Colon (tissue), 2 donors: ENCODE results near the gene TSR3.

ENCODE experiments used
- FAIRE-seq: peaks from 2 replicates; lab custom pipeline; 2012; peaks lifted over from hg19 to GRCh38; lab: Jason Lieb, UNC
- donor health status: control.
- donor health status: control.

Gene TSR3

DNA sequence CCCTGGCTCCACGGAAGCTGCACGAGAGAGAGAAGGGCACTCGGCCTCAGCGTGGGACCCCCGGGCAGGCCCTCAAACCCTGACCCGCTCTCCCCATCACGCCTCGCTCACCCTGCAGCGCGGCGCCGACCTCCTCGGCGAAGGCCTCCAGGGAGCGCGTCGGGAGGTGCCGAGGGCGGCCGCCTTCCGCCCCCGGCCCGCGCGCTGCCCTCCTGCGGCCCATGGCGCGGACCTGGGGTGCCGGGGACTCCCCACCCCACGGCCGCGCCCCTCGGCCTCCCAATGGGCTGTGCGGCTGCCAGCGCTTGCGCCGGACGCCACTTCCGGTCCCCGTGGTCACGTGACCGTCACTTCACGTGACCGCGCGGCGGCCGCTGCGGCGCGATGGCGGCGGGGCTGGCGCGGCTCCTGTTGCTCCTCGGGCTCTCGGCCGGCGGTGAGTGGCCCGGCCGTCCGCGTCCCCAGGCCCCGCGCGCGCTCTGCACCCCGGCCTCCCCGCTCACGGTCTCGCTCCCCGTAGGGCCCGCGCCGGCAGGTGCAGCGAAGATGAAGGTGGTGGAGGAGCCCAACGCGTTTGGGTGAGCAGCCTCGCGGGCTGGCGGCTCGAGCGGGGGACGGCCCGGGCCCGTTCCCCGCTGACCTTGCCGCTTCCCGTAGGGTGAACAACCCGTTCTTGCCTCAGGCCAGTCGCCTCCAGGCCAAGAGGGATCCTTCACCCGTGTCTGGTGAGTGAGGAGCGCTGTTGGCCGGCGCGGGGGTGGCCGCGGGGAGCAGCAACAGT, at the start of gene TSR3, which contains the start of gene GNPTG:
TSR3 (minus strand) TSS at position 297 of the 781 bp plus-strand sequence; CDS start at position 223, 74 bp downstream.
GNPTG (plus strand) TSS at position 350 of the 781 bp plus-strand sequence; CDS start at position 385, 35 bp downstream.
- FAIRE-seq, result no peak

DNA sequence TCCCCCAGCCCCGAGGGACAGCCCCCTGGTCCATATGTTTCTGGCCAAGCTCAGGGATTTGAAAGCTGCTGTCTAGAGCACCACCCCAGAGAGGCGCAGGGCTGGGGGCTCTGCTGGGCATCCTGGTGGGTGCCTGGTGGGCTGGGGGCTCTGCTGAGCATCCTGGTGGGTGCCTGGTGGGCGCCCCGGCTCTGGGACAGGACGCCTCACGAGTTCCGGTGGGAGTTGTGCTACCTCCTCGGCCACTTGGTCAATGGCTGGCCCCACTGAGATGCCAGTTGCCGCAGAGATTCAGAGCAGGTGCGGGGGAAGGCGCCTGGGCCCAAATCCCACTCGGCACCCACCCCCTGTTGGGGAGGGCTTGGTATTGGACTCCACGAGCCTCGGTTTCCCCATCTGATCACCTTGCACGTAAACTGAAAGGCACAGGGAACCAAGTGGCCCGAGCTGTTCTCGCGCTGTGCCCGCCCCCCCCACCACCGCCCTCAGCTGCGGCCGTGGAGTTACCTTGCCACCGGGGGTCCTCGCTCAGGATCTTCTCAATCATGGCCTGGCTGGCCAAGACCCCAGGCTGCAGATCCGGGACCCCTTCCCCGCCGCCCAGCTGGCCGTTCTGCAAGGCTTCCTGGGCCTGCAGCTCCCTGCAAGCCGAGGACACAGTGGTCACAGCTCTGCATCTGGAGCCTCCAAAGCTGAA, 49.5 kb upstream of the TSR3 start:
- no peak for FAIRE-seq

DNA sequence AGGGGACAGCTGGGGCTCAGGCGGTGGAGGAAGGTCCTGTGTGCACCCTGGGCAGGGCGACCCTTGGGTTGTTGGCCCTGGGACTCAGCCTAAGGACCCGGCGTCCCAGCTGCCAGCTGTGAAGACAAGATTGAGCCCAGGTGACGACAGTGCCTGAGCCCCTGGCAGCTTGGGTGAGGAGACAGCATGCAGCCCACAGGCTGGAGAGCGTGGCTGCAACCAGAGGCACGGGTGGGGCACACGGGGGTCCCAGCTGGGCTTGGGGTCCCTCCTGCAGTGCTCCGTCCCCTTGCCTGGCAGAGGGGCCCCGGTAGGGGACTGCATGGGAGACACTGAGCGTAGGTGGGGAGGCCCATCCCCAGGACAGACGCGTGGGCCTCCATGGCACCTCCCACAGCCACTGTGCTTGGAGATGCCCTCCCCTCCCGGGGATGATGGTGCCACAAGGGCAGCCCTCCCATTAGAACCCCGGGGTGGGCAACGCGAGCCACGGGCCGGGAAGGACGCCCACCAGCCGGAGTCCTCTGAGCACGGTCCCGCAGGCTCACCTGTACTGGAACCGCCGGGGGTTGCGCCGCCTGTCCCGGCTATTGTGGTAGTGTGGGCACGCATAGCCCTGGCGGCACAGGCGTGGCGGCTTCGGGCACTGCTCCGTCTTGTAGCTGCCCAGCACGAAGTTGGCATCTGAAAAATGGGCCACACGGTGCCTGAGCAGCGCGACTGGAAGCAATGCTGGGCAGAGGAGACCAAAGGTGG, 47.3 kb upstream of the TSR3 start:
- FAIRE-seq, result no peak

DNA sequence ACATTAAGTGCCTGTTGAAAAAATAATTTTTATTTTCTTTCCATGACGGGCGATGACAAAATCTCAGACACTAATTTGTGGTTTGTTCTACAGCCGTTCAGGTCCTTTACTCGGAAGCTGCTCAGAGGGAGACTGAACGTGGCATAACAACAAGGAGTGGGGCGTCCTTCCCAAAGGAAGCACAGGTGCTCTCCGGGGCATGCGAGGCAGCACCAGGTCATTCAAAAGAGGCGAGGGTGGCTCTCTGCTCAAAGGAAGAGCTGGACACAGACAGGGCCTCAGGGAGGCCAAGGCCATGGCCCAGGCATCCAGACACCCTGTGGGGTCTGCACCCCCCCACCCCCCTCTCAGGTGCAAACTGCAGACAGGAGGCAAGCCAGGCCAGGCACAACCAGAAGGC, 46.7 kb upstream of the TSR3 start:
- FAIRE-seq, result no peak

DNA sequence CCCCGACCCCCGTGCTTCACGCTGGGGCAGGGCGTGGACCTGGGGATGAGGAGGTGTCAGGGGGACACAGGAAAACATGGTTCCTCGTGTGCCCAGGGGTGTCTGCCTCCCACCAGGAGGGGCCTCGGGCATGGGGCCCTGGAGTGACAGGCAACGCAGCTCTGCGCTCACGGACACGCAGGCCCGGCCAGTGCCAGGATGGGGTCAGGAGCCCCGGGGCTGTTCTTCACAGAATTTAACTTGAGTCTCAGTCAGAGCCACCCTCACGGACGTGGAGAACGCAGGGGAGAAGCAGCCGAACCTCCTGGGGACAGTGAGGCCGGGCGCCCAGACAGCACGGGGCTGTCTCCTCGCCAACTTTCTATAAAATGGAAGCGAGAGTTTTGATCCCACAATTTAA, 46.1 kb upstream of the TSR3 start:
- no peak for FAIRE-seq

DNA sequence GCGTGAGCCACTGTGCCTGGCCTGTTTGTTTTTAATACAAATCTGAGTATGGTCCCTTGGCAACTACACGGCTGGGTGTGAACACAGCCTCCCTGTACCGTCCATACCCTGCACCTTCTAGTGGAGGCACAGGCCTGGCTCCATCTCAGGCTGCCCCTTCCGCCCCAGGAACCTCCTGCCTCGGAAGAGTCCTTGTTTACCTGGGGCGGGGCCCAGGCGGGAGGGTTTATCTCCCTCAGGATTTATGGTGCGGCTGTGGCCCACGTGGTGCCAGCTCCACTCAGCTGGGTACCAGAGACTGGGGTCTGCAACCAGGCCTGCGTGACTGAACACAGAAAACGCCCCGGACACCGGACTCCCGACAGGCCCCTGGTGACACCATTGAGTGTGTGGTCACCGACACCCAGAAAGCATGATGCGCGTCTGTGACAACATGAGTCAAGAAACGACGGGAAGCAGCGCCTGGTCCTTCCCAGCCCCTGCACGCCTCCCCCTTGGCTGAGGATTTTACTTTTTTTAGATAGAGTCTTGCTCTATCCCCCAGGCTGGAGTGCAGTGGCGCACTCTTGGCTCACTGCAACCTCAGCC, 43.9 kb upstream of the TSR3 start:
- FAIRE-seq, result no peak

DNA sequence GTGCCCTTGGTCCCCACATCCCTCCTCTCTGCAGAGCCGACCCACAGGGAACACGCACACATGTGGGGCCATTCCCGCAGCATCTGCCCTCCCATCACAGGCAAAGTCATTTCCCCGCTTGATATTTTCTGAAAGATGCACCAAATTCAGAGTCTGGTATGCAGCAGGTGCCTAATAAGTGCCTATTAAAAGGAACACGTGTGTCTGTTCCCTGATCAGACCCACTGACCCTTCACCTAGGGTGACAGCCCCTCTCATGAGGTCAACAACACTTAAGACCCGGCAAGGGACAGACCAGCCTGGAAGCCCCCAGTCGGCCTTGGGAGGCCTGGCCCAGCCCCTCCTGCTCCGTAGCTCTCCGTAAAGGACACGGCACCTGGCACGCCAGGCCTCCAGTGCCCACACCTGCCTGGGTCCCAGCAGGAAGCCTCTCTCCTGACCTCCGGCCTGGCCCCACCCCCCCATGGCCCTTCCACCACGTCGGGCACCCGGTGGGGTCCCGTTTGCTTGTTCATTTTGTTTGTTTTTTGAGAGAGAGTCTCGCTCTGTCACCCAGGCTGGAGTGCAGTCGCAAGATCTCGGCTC, 42.8 kb upstream of the TSR3 start:
- FAIRE-seq, result no peak

DNA sequence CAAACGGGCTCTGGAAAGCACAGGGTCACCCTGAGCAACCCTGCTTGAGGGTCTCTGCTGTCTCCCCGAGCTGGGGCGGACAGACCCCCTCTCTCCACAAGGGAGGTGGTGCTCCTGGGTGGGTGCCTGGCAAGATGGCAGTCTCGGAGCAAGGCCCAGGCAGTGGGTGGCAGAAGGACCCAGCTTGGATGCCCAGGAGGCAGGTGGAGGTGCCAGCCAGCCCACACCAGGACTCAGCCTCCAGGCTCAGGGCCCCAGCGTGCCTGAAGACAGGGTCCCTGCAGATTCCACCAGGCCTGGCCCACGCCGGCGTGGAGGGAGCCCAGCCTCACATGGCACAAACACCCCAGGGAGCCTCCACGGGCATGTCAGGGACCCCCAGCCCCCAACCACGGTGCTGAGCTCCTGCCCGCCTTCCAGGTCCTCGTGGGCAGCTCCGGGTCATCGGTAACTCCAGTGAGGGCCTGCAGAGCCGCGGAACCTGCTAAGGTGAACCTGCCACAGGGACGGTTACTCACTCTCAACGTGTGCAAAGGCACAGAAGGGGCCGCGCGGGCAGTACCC, 42.0 kb upstream of the TSR3 start:
- no peak for FAIRE-seq

DNA sequence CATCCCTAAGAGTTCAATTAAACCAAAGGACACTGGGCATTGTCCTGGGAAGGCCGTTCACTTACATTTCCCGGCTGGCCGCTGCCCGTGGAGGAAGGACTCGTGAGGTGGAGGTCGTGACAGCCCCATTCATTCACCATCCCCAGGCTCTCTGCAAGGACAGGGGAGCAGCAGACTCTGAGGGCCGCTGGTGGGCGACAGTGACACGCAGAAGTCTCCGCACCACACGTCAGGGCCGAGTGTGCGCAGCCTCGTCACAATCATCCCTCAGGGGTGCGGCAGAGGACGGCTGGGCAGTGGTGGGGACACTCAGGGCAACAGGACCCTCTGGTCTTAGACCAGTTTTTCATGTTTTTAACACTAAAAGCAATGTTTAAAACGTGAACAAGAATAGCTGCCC, 41.1 kb upstream of the TSR3 start:
- no peak for FAIRE-seq

DNA sequence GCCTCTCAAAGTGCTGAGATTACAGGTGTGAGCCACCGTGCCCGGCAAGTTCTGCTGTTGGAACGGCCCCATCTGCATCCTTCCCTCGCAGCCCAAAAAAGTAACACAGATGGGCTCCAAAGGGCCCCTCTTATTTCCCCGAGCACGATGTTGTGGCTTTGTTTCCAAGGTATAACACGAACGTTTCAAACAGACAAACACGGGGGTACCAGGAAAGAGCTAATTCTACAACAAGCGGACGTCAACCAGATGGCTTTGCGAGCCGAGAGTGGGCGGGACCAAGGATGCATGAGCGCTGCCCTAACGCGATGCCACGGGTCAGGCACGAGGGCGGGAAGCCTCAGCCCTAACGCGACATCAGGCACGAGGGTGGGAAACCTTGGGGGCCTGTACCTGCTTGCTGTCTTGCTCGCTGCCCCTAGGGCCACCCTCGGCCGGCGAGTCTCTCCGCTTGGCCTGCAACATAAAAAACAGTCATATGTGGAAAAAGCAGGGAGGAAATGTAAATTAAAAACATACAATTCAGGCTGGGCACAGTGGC, 38.6 kb upstream of the TSR3 start:
- FAIRE-seq, result no peak

DNA sequence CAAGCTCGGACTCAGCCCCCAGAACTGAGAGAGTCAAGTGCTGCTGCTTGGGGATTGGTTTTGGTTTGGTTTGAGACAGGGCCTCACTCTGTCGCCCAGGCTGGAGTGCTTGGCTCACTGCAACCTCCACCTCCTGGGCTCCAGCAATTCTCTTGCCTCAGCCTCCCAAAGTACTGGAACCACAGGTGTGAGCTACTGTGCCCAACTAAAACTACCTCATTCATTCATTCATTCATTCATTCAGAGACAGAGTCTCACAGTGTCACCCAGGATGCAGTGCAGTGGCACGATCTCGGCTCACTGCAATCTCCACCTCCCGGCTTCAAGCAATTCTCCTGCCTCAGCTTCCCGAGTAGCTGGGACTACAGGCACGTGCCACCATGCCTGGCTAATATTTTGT, 38.1 kb upstream of the TSR3 start:
- no peak for FAIRE-seq

DNA sequence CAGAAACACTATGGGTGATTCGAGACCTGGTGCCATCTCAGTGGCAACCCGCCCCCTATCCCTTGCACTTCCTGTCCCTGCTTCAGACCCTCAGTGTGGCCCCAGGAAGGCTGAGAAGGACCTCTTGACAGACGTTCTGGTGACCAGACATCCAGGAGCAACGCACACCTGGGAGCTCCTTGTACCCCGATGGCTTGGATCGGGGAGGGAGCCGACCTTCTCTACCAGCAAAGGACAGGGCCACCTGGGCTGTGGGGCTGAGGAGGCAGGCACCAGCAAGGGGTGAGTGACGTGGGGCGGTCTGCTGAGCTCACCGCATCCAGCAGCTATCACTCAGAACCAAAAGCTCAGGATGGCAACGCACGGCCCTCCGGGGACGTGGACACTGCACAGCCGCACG, 35.7 kb upstream of the TSR3 start:
- FAIRE-seq, result no peak

DNA sequence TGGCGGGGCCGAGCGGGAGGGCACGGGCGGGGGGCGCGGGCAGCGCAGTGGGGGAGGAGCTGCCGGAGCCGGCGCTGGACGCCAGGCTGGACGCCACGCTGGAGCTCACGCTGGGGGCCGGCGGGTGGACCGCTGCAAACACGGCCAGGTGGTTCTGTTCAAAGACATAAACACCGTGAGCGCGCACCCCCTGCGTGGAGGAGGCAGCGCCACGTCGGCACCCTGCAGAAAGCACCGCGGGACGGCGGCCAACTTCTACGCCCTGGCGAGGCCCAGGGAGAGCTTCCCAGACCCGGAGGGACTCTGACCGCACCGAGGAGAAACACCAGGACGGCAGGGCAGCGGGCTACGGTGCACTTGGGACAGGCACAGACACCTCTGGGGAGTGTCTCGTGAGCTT, 33.6 kb upstream of the TSR3 start:
- FAIRE-seq, result no peak

DNA sequence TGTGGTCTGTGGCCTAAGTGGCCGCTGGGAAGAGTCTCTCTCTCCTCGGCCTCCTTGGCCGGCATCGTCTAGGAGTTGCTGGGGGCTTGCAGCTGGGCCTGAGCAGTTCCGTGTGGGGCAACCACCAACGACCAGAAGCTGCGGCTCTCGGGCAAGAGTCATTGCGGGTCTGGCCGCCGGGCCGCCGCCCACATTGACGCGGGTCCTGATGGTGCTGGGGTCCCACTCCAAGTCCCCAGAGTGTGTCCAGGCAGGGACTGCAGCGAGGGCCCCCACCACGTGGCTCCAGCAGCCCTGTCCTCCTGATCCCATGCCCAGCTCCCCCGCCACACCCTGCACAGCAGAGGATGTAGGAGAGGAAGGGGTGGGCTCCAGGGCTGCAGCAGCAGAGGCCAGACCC, 31.9 kb upstream of the TSR3 start:
- no peak for FAIRE-seq

DNA sequence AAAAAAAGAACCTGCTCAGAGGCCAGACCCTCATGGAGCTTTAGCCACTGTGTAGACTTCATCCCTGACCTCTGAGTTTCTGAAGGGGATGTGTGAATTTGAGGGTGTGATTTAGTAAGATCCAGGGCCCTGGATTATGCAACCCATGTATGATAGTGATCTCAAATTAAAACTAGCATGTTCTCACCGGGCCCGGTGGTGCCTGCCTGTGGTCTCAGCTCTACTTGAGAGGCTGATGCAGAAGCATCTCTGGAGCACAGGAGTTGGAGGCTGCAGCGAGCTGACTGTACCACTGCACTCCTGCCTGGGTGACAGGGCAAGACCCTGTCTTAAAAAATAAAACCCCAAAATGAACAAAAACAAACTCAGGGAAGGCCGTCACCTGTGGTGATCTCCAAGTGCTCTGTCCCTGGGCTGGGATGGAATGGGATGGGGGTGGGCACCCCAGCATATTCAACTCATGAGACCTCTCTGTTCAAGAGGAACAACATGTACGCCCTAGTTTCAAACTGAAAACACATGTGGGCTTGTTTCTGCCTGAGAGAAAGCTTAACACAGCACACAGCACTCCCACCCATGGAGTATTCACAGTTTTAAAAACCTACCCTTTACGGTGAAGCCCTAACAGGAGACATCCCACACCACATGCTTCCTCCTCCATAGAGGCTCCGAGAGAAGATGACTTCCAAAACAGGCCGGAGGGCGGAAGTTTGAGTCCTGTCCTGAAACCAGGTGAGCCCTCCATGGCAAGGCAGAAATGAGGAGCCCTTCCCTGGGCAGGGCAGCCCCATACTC, 30.1 kb upstream of the TSR3 start:
- no peak for FAIRE-seq

DNA sequence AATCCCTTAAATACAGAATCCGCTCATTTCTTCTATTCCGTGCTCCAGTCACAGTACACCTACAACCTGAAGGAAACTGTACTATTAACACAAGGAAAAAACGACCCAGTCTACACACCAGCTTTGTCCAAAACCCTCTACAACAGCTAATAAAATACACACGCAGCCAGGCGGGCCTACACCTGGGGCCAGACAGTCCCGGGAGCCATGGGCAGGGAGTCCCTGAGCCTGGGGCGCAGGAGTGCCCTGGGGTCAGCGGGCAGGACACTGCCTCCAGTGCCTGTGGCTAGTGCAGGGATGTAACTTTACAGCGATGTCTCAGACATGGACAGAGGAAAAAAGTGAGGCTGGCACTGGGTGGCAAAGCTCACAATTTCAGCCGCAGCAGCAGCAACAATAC, 28.5 kb upstream of the TSR3 start:
- no peak for FAIRE-seq

DNA sequence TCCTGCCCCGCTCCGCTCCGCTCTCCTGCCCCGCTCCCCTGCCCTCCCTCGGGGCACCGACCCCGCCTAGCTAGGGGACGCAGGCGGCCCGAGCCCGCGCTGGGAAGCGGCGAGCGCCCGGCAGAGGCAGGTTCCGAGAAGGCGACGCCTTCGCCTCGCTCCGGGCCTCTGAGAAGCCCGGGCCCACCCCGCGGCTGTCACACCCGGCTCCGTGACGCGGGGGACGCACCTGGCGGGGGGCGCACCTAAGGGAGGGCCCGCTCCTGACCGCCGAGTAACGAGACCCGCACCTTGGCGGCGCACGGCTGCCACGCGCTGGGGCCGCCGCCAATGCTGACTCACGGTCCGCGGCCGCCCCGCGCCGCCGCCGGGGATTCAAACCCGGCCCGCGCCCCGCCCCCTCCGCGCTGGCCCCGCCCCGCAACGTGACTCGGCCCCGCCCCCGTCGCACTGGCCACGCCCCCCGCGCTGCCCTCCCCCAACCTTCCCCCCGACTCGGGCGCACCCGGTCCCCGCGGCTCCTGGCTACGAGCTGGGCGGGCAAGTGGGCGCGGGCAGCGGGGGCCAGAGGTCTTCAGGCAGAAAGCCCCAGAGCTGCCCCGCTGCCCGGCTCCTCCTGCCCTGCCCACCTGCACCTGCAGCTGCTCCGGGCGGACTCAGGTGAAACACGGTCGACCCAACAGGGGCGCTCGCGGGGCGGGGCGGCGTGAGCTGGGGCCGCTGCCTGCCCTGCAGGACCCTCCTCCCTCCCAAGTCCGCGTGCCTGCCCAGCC, 27.8 kb upstream of the TSR3 start:
- FAIRE-seq, result no peak

DNA sequence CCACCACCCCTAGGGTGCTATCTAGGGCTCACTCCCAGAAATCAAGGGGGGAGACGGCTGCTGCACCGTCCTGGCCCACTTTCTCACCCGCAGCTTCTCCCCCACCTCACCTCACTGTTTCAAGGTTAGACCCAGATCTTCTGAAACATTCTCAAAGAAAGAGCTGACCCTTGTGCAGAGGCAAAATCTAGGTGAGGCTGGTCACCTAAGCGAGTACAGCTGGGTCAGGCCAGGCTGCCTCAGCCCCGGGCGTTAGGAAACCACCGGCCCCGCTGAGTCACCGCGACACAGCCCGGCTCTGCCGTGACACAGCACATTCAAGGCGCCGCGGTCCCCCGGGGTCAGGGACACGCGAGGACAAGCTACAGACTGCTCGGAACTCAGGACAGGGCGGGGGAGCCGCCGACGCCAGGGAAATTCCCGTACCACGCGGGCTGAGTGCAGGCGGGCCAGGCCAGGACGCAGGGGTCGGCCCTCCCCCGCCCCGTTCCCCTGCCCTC, 27.2 kb upstream of the TSR3 start:
- no peak for FAIRE-seq

DNA sequence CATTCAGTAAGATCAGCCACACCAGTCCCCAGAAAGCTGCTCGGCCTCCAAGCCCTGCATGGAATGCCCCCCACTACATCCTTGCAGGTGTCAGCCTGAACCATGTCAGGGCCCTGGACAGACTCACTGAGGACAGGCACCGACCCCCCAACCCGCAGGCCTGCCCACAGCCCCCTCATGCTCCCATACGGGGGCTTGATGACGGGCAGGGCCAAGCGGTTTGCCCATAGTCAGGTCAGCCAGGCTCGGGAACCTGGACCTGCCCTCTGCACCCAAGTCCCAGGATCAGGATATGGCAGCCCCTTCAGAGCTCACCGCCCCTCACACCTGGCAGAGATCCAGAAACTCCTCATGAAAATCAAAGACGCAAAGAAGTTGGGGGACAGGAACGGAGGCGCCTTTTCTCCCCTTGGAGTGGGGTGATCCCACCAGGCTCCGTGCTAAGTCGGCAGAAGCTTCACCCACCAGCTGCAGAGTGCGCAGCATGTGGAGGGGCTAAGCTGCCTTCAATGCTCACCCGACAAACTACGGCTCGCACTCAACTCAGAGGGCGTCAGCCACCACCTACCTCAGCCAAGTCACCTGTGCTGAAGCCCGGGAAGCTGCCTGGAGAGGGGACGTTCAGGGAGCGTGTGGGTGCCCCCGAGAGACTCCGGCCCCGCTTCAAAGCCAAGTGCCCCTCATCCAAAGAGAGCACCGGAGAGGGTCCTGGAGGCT, 26.6 kb upstream of the TSR3 start:
- FAIRE-seq, result no peak
